HG03039 (cell line): ENCODE results near the gene SIRPG.
"Not testable (repeated sequence)": the region's sequence is repeated elsewhere in the genome, so short reads cannot be mapped to it uniquely, and the experiment has no call there.

Source experiments
- ATAC-seq: cut with Tn5 transposase; IDR thresholded peaks from one replicate; pipeline ENCODE4 v1.9.1; 2021; ENCODE audit warnings: mild to moderate bottlenecking, moderate library complexity; ENCODE audit not compliant: unreplicated experiment

SIRPG gene

GRCh38 chr20:1608678-1609347 lies 48.8 kb downstream of the SIRPG start:
- ATAC-seq = not testable (repeated sequence)

DNA sequence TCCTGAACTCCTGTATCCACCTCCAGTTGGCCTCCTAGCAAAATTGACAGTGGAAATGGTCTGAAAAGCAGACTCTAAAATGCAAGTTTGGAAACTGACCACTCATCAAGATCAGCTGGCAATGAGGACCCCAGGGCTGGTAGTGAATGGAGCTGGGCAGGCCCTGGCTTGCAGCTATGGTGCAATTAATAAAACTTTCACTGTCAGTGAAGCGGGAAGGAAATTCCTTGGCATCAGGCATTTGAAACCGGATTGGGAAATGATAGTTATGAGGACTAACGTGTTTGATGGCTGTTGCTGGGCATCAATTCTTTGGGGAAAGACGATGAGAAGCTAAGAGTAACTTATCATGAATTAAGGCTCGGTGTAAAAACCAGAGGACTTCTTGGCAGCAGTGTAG lies 56.8 kb downstream of the SIRPG start:
- no peak for ATAC-seq

GRCh38 chr20:1595333-1595732 lies 62.2 kb downstream of the SIRPG start:
- ATAC-seq = no peak

DNA sequence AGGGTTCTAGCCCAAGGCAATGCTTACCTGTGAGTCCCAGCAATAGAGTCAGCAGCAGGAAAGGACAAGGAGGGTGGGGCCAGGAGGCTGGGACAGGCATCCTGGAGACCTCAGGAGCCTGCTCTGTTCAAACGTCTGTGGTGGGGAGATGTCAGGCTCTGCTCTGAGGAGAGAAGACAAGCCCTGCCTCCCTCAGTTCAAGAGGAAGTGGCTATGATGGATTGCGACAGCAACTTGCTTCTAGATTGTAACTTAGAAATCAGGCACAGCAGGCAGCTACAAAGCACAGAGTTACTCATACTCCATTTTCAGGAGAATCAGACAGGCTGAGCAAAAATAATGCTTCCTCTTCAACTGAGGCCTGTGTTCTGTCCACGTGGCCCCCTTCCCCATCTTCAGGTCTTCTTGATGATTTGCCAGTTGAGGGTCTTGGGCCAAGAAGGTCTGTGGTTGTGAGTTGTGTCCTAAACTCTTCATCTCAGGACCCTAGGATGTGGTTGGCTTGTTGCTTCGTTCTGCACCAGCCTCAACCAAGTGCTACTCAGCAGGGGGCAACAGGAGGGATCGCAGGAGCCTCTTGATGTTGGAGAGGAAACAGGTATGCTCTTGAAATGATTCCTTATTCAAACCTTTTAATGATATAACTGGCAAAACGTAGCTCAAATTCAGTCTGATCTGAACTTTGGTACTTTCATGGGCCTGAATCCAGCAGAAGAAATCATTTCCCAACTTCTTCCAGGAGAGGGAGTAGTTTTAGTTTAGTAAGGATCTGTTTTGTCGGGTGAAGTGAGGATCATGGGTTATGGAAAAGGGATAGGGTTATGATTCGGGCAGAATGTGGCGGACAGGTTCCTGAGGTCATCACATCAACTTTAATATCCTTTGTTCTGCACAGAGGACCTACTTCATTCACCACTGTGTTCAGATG lies 68.8 kb downstream of the SIRPG start:
- no peak for ATAC-seq

- ATAC-seq = no peak
Observed at GRCh38 chr20:1587781-1588532, 69.6 kb downstream of the SIRPG start.

DNA sequence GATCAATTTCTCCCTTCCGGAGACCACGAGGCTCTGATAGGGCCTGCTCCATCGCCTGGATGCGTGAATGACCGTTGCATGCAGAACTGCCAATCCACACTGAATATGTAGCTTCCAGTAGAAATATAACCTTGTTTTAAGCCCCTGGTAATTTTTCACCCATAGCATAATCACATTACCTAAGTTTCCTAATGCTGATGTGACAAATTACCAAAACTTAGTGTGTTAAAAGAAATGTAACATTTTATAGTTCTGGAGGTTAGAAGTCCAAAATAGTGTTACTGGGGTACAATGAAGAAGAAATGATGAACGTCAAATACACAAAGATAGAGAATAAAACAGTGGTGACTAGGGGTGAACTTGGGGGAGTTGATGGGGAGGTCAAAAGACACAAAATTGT lies 78.1 kb downstream of the SIRPG start:
- no peak for ATAC-seq
